ENCODE data around the gene PTTG1IP. TPM values are rescaled to one million over a fixed set of nuclear protein-coding genes. Genes with fewer than 3 reads are reported as not detected.

PTTG1IP gene
- total and polyA plus RNA-seq, 10 of the 15 experiments (the other 5 are each of a cell fraction or from before 2014, with no cell fraction given), result 2.4 to 56.4 (median 44.4) TPM

DNA sequence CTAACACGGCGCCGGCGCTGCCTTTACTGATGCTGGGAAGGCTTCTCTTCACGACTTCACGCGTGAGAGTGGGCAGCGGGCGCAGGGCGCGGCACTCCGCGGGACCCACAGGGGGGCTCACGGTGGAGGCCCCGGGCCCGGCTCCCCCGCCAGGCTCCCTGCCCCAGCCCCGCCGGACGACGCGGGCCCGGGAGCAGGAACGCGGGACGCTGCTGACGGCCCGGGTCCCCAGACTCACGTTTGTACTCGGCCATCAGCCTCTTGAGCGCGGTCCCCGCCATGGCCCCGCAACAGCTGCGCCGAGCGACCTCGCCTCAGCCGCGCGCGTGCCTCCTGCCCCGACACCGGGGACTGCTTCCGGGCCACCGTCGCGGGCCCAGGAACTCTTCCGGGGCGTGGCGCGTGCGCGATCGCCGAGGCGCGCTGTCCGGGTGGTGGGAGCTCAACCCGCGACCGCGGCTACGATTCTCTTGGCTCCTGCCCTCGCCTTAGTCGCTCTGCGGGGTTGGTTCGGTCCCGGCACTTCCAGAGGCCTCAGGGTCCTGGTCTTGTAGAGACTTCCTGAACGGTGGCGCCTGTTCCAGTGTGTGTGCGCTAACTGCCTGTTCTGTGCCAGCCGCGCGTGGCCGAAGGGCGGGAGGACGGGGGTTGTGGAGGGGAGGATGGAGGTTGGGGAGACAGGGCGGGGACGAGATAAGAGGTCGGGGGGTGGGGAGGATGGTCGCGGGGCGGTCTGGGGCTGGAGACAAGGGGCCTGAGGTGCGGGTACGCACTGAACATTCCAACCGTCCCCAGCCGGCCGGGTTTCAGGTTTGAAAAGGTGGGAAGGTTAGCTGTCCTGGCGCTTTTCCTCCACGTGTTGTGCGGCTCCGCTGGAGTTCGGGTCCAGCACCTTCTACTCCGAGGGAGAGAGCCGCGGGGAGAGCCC lies 71.8 kb downstream of the PTTG1IP start, which contains the start of gene UBE2G2 (continued):
- TF ChIP-seq STAT1 (conservative IDR thresholded peaks at IDR 0.05) (peak; percentile 71; the same call in 1 of the 2 replicates), RAD51 (IDR thresholded peaks at IDR 0.05) (no peak), ZSCAN29 (IDR thresholded peaks at IDR 0.05) (no peak), SP1 (IDR thresholded peaks at IDR 0.05; ENCODE audit: low read depth, low read length) (no peak), MYC (IDR thresholded peaks at IDR 0.05; ENCODE audit: insufficient read depth, insufficient read length, insufficient replicate concordance, low read length, severe bottlenecking) (peak; percentile 78), CBFB (IDR thresholded peaks at IDR 0.05; ENCODE audit: low read depth) (0 out of 2 replicates have a peak, but pooled peaks have one; percentile 38), NR2C2 (IDR thresholded peaks at IDR 0.05; ENCODE audit: borderline replicate concordance, control insufficient read depth, insufficient read length, low read depth) (peak; percentile 95), FOXM1 (IDR thresholded peaks at IDR 0.05; ENCODE audit: low read depth, low read length) (no peak), SMAD5 (IDR thresholded peaks at IDR 0.05; ENCODE audit: low read depth) (peak; percentile 77), CREM (IDR thresholded peaks at IDR 0.05; ENCODE audit: low read depth) (no peak; the same call in 1 of the 2 replicates), TCF12 (IDR thresholded peaks at IDR 0.05; ENCODE audit: low read depth, low read length) (0 out of 2 replicates have a peak, but pooled peaks have one; percentile 46), HDAC2 (IDR thresholded peaks at IDR 0.05) (no peak), CEBPB (IDR thresholded peaks at IDR 0.05; ENCODE audit: borderline replicate concordance in 1 of 2, low read depth in 2 of 2, low read length in 2 of 2) (no peak), HDAC6 (IDR thresholded peaks at IDR 0.05; ENCODE audit: unreplicated experiment) (no peak), ETV6 (conservative IDR thresholded peaks at IDR 0.05 in 1 of 2, IDR thresholded peaks at IDR 0.05 in 1 of 2; ENCODE audit: borderline replicate concordance in 1 of 2, low read depth in 1 of 2) (no peak)
- TF ChIP-seq, protein P1, sequence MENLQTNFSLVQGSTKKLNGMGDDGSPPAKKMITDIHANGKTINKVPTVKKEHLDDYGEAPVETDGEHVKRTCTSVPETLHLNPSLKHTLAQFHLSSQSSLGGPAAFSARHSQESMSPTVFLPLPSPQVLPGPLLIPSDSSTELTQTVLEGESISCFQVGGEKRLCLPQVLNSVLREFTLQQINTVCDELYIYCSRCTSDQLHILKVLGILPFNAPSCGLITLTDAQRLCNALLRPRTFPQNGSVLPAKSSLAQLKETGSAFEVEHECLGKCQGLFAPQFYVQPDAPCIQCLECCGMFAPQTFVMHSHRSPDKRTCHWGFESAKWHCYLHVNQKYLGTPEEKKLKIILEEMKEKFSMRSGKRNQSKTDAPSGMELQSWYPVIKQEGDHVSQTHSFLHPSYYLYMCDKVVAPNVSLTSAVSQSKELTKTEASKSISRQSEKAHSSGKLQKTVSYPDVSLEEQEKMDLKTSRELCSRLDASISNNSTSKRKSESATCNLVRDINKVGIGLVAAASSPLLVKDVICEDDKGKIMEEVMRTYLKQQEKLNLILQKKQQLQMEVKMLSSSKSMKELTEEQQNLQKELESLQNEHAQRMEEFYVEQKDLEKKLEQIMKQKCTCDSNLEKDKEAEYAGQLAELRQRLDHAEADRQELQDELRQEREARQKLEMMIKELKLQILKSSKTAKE (IDR thresholded peaks at IDR 0.05; ENCODE audit: low read depth, poor library complexity, severe bottlenecking), result no peak
- TF ChIP-seq, protein P2, sequence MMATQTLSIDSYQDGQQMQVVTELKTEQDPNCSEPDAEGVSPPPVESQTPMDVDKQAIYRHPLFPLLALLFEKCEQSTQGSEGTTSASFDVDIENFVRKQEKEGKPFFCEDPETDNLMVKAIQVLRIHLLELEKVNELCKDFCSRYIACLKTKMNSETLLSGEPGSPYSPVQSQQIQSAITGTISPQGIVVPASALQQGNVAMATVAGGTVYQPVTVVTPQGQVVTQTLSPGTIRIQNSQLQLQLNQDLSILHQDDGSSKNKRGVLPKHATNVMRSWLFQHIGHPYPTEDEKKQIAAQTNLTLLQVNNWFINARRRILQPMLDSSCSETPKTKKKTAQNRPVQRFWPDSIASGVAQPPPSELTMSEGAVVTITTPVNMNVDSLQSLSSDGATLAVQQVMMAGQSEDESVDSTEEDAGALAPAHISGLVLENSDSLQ (IDR thresholded peaks at IDR 0.05), result peak; percentile 24; the same call in 1 of the 2 replicates
- TF ChIP-seq, protein P3, sequence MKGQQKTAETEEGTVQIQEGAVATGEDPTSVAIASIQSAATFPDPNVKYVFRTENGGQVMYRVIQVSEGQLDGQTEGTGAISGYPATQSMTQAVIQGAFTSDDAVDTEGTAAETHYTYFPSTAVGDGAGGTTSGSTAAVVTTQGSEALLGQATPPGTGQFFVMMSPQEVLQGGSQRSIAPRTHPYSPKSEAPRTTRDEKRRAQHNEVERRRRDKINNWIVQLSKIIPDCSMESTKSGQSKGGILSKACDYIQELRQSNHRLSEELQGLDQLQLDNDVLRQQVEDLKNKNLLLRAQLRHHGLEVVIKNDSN (IDR thresholded peaks at IDR 0.05; ENCODE audit: borderline replicate concordance, extremely low read length, insufficient read depth, low read depth, low read length), result no peak
- TF ChIP-seq, protein P4, sequence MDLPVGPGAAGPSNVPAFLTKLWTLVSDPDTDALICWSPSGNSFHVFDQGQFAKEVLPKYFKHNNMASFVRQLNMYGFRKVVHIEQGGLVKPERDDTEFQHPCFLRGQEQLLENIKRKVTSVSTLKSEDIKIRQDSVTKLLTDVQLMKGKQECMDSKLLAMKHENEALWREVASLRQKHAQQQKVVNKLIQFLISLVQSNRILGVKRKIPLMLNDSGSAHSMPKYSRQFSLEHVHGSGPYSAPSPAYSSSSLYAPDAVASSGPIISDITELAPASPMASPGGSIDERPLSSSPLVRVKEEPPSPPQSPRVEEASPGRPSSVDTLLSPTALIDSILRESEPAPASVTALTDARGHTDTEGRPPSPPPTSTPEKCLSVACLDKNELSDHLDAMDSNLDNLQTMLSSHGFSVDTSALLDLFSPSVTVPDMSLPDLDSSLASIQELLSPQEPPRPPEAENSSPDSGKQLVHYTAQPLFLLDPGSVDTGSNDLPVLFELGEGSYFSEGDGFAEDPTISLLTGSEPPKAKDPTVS (IDR thresholded peaks at IDR 0.05; ENCODE audit: low read depth, low read length), result no peak
- TF ChIP-seq, protein P5, sequence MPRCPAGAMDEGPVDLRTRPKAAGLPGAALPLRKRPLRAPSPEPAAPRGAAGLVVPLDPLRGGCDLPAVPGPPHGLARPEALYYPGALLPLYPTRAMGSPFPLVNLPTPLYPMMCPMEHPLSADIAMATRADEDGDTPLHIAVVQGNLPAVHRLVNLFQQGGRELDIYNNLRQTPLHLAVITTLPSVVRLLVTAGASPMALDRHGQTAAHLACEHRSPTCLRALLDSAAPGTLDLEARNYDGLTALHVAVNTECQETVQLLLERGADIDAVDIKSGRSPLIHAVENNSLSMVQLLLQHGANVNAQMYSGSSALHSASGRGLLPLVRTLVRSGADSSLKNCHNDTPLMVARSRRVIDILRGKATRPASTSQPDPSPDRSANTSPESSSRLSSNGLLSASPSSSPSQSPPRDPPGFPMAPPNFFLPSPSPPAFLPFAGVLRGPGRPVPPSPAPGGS (IDR thresholded peaks at IDR 0.05; ENCODE audit: borderline replicate concordance, insufficient read depth, low read depth, low read length, poor library complexity, severe bottlenecking), result peak; percentile 60
